Esophagus muscularis mucosa (tissue), 4 donors: ENCODE data around the gene TEKT1.

ENCODE experiments used
- EP300 ChIP-seq: sonication (generic); formaldehyde crosslinking; IDR thresholded peaks from one replicate; pipeline ENCODE4 v1.6.1; 2017; ENCODE audit warnings: antibody characterized with exemption
- POLR2A ChIP-seq: fragments of 450-650 bp; IDR thresholded peaks from one replicate; pipeline ENCODE4 v1.6.1; 2017; ENCODE audit warnings: antibody characterized with exemption, moderate library complexity, mild to moderate bottlenecking, low read depth
- POLR2AphosphoS5 ChIP-seq, 2 donors: sonication (generic); formaldehyde crosslinking; IDR thresholded peaks; one replicate each; pipeline ENCODE4 v1.6.1; 2017; ENCODE audit warnings: antibody characterized with exemption in 2 of 2
- TF ChIP-seq, protein P1 (sequence below), 3 experiments: fragments of 200-600 bp in 2 of 3; fragments of 450-650 bp in 1 of 3; sonication (generic) in 2 of 3; IDR thresholded peaks; one replicate each; pipeline ENCODE4 v1.5.1; 2017 to 2019; ENCODE audit warnings: antibody characterized with exemption in 3 of 3, mild to moderate bottlenecking in 2 of 3, moderate library complexity in 1 of 3

DNA sequence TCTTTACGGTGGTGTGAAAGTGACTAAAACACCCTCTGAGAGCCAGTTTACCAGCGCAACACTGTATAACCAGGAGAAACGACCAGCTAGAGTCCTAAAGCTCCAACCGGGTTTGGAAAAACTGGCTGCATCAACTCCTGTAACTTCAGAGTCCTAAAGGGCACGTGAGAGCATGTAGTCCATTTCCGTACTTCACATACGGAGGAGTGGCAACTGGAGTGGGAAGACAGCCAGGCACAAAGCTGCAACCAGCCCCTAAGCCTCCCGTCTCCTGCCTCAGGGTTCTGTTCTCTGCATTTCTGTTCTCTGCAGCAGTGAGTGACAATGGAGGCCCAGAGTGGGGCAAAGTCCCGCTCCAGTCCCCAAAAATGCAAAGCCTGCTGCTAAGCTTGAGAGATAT, 19.2 kb downstream of the TEKT1 start:
- TF ChIP-seq POLR2AphosphoS5 (IDR thresholded peaks at IDR 0.05) (no peak), EP300 (no peak), POLR2A (no peak)
- TF ChIP-seq, protein P1, sequence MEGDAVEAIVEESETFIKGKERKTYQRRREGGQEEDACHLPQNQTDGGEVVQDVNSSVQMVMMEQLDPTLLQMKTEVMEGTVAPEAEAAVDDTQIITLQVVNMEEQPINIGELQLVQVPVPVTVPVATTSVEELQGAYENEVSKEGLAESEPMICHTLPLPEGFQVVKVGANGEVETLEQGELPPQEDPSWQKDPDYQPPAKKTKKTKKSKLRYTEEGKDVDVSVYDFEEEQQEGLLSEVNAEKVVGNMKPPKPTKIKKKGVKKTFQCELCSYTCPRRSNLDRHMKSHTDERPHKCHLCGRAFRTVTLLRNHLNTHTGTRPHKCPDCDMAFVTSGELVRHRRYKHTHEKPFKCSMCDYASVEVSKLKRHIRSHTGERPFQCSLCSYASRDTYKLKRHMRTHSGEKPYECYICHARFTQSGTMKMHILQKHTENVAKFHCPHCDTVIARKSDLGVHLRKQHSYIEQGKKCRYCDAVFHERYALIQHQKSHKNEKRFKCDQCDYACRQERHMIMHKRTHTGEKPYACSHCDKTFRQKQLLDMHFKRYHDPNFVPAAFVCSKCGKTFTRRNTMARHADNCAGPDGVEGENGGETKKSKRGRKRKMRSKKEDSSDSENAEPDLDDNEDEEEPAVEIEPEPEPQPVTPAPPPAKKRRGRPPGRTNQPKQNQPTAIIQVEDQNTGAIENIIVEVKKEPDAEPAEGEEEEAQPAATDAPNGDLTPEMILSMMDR (IDR thresholded peaks at IDR 0.05) = no peak
